GM18858 (cell line): ENCODE results near the gene PZP.

Experiments used
- ATAC-seq: cut with Tn5 transposase; IDR thresholded peaks from one replicate; pipeline ENCODE4 v1.9.1; 2021; ENCODE audit not compliant: unreplicated experiment

PZP gene

DNA sequence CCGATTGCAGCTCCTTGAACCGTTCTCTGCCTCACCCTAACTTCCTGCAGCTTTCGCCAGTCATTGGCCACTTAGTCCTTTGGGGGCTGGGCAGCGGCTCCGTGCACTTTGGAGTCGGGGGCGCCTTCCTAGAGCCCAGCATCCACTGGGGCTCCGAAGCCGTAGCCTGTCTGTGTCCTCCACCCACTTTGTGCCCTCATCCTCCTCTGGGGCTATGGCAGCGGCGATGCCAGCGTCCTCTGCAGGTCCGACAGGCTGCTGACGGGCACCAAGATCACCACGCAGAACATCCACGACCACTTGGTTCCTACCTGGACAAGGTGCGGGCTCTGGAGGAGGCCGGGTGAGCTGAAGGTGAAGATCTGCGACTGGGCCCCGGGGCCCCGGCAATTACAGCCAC lies 80.7 kb downstream of the PZP start:
- no peak for ATAC-seq

GRCh38 chr12:9124383-9125031 lies 83.7 kb downstream of the PZP start:
- no peak for ATAC-seq

GRCh38 chr12:9123781-9124382 lies 84.3 kb downstream of the PZP start:
- ATAC-seq = no peak

DNA sequence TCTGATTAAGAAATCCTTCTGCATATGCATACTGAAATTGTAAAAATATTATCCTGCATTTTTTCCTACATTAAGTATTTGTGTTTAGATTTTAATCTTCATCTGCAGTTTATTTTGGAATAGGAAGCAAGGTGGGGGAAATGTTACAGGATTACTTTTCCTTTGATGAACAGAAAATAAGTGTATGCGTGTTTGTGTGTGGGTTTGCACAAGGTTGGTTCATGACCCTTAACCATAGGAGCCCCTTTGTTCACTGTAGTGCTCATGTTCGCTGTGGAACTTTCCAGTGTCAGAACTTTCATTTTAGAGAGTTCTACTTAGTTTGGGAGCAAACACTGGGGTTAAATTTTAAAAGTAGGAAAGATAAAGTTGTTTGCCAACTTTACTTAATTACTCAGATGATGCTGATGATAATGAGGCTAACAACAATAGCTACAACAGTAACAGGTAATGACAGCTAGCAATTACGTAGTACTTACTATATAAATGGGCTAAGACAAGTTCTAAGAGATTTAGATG lies 86.0 kb downstream of the PZP start:
- ATAC-seq = no peak

DNA sequence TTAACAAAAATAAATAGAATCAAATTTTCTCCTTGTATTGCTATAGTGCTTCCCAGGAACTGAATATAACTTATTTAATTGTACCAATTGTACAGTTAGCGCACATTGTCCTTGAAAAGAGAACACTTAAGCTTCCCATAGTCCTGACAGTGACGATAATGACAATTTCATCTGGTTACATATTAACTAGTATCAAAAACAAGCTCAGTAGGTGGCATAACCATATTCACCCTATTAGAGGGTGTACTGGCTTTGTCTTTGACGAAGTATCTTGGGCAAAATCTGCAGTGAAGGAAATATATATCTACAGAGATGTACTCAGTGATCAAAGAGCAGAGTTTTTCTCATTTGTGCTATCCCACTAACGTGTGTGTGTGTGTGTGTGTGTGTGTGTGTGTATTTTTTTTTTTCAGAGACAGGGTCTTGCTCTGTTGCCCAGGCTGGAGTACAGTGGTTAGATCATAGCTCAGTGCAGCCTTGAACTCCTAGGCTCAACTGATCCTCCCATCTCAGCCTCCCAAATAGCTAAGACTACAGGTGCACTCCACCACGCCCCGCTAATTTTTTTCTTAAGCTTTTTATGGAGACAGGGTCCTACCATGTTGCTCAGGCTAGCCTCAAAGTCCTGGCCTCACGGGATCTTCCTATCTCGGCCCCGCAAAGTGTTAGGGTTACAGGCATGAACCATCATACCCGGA lies 87.6 kb downstream of the PZP start:
- ATAC-seq = no peak

DNA sequence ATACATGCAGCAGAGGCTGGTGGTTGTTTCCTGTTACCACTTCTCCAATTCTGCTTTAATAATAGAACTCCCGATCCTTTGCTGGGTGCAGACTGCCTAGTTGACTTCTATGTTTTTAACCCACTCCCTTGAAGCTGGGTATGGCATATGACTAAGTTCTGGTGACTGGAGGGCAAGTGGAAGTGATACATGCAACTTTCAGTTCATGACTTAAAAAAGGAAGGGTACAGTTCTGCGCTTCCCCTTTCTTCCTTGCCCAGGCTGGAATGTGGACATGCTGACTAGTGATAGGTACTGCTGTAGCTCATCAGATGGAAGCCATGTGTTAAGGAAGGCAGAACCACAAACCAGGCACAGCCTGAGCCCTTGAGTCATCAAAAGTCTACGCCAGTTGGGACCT lies 90.0 kb downstream of the PZP start:
- no peak for ATAC-seq

- ATAC-seq = no peak
Measured at GRCh38 chr12:9115731-9116559, 92.2 kb downstream of the PZP start, which contains the start of gene A2M. Gene A2M (minus strand): TSS chr12:9115919. CDS start chr12:9115849, 70 bp downstream.

DNA sequence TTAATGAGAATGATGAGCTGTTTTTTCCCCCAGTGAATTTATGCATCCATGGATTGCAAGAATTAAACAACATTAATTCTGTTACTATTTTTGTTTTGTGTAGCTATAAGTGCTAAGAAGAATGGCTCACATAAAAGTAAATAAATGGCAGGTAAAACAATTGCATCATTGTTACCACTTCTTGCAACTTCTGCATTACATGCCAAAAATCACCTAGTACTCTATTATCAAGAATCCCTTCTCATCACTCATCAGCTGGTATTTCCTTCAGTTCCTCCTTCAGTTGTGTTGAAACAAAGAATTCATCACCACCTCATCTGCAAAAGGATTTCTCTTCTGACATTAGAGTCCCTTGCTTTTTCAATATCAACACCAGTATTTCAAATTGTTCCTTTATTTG lies 93.2 kb downstream of the PZP start:
- no peak for ATAC-seq

GRCh38 chr12:9113987-9114309 lies 94.2 kb downstream of the PZP start:
- no peak for ATAC-seq

DNA sequence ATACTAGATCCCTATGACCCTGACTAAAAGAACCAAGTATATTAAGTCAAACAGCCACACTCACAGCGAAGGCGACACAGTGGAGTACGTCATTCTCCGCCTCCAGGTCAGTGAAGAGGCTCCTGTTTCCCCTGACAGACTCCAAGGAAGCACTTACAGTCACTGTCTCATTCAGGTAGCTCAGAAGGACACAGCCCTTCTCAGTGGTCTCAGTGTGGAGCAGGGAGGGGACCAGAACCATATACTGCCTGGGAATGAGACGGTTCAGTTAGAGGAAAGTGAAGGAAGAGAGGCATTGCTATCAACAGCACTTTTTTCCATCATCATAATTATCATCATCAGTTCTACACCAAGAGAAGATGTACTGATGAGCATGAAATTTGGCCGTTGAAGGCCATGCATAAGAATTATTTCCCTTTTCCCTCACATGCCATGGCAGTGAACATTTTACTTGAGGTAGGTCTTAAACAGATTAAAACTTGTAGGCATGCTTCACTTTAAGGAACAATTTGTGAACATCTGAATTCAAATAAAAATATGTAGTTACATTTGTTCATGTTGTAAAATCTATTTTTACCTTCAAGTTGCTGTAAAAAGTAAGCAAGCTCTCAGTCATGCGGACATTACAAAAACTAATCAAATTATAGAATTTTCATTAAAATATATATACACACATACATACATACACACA lies 94.8 kb downstream of the PZP start:
- no peak for ATAC-seq

DNA sequence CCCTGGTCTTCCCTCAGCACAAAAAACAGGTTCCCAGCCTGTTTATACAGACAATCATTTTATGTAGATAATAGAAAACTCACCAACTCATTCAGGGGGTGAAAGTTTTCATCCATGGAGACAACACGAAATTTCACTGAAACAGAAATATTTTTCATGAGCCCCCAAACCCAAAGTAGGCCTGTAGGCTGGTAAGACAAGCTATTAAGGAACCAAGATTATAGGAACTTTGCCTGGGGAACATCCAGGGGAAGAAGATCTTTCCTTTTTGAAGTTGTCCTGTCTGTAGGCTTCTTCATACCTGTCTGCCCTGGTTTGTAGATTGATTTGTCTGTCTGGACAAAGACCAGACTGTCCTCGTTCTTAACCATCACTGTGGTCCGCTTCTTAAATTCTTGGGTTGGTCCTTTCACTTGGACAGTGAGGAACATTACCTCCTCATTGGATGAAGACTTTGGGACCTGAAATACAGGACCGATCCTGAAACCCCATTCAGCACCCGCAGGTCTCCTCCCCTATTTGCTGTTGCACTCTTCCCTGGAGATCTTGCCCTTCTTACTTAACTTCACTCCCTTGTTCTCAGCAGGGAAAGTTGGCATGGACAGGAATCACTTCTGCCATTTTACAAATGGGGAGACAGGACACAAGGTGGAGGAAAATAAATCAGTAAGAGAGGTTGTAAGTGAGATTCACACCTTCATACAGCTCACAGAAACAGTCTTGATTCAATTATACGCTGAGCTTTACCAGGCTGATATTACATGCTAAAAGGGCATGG lies 95.9 kb downstream of the PZP start:
- no peak for ATAC-seq

- no peak for ATAC-seq
Measured at GRCh38 chr12:9111525-9111924, 96.7 kb downstream of the PZP start.

GRCh38 chr12:9109737-9110491 lies 98.3 kb downstream of the PZP start:
- no peak for ATAC-seq

- no peak for ATAC-seq
Measured at GRCh38 chr12:9109213-9109522, 99.0 kb downstream of the PZP start.

DNA sequence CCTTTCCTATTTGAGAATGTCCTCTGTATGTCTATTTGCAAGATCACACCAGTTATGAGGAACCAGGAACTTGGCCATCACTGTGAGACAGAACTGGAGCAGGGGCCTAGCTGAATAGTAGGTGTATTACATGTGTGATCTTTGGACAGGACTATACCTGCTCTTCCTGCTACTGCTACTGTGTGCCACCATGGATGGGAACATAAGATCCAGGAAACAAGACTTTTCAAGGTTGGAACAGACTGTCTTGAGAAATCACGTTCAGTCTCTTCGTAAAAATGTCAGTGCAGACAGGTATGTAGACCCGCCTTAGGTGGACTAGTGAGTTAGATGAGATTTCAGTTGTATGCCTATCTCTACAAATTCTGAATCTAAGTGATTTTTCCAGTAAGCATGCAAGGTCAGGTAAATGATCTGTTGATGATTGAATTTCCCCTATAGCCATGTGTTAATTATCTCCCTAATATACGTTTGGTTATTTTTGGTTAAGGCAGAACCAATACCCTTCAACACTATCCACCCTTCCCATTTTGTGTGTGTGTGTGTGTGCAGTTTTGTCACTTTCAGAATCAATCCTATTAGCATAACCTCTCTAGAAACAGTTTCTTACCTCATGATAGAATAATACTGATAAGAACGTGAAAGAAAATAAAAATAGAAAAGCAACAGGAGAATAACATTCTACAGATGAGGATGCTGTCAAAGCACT lies 99.5 kb downstream of the PZP start:
- ATAC-seq = no peak

DNA sequence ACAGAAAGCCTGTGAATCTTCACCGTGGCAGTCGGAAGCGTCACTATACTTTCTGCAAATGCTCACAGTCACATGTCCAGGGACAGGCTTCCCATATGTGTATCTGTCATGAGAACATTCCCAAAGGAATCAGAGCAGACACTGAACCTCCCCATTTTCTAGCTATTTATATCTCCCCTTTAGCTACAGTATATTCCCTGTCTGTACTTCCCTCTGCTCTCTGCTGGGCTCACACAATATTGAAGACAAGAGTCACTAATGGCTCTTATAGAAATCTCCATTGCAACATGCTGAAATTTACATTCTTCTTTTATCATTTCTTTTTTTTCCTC lies 100.7 kb downstream of the PZP start:
- ATAC-seq = no peak

GRCh38 chr12:9106610-9107541 lies 101.3 kb downstream of the PZP start:
- no peak for ATAC-seq

GRCh38 chr12:9106067-9106466 lies 102.1 kb downstream of the PZP start:
- ATAC-seq = no peak
